Esophagus squamous epithelium (tissue), 5 donors: ENCODE data around the gene HK2. TPM values are rescaled to one million over a fixed set of nuclear protein-coding genes. Genes with fewer than 3 reads are reported as not detected.
A peak's percentile ranks its signal among the peaks of the same experiment; 100 is the strongest.
"Not testable (repeated sequence)": the region's sequence is repeated elsewhere in the genome, so short reads cannot be mapped to it uniquely, and the experiment has no call there.

Experiments
- DNase-seq: peaks from one replicate; lab custom pipeline; 2025; lab: John Stamatoyannopoulos, UW
- H3K27ac ChIP-seq, 4 donors: fragments of 200-600 bp; sonication (generic); one replicate each; pipeline ENCODE4 v1.5.1; 2016 to 2019; ENCODE audit warnings: mild to moderate bottlenecking in 1 of 4
- H3K27me3 ChIP-seq, 4 donors: fragments of 200-600 bp; sonication (generic); 1 replicate in 3 of 4; 2 replicates in 1 of 4; pipeline versions ENCODE4 v1.5.1 to v1.6.0; 2017 to 2021; ENCODE audit warnings: antibody characterized with exemption in 1 of 4
- H3K36me3 ChIP-seq, 3 donors: fragments of 200-600 bp; sonication (generic); one replicate each; pipeline ENCODE4 v1.5.1; 2016 to 2019
- H3K4me1 ChIP-seq, 3 donors: fragments of 200-600 bp; sonication (generic); one replicate each; pipeline ENCODE4 v1.5.1; 2017 to 2019
- H3K4me3 ChIP-seq, 4 donors: fragments of 200-600 bp; sonication (generic); 1 replicate in 3 of 4; 2 replicates in 1 of 4; pipeline ENCODE4 v1.5.1; 2016 to 2019; ENCODE audit warnings: mild to moderate bottlenecking in 2 of 4, moderate library complexity in 1 of 4
- H3K9me3 ChIP-seq, 3 donors: fragments of 200-600 bp; sonication (generic); one replicate each; pipeline ENCODE4 v1.5.1; 2016 to 2019
- POLR2A ChIP-seq, 4 donors: fragments of 450-650 bp; IDR thresholded peaks; one replicate each; pipeline ENCODE4 v1.6.1; 2017; ENCODE audit warnings: antibody characterized with exemption in 4 of 4, mild to moderate bottlenecking in 4 of 4, moderate library complexity in 3 of 4
- WGBS, 2 donors: methylation state at CpG; one replicate each; pipeline ENCODE4 v1.1.5; 2018; 5-methylcytosine and 5-hydroxymethylcytosine counted together
- intact Hi-C: fragments of 100-400 bp; cut with DNase I; formaldehyde crosslinking; loops from one replicate; pipeline ENCODE4 v1.15.0; 2022
- total RNA-seq, 4 donors: library from RNA; depleted of rRNA; stranded (reverse); fragments of >200 nt; gene quantifications; one replicate each; pipeline ENCODE4 v1.1.0, GENCODE V29; 2016
- TF ChIP-seq, protein P1 (sequence below), 6 experiments: fragments of 450-650 bp in 4 of 6; fragments of 200-600 bp in 2 of 6; sonication (generic) in 2 of 6; IDR thresholded peaks; one replicate each; pipeline ENCODE4 v1.5.1; 2016 to 2019; ENCODE audit warnings: antibody characterized with exemption in 6 of 6, mild to moderate bottlenecking in 4 of 6, moderate library complexity in 4 of 6
- donor health status: DM: yes; HTN: yes; CAD: no.

HK2 gene
- total RNA-seq, 4 donors from 2014 or later = 11.2 to 45.4 (median 25.1) TPM

DNA sequence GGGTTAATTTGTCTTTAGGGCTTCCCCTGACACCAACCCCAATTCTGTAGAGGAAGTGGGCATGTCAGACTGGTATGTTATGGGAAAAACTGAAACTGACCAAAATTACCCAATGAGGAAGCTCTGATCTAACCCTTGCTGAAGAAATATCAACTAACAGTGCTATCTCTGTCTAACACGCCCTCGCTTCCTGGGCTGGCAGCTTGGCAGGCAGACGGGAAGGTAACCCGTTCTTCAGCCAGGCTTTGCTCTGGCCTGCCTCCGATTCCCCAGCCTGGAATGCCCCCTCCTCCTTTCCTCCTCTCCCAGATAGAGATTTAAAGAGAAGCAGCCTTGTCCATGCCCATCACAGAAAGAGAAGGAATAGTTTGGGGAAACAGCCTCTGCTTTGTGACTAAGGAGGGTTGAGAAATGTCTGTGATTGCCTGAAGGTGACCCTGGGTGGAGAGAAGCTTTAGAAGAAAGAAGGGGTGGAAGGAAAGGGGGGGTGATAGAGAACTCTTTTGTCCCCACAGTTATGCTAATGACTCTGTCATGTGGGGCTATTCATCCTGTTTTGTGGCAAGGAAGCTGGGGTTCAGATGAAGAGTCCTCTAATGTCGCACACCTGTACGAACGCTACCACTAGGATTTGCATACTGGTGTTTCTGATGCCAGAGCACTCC, 15.4 kb downstream of the HK2 start:
- Histone ChIP-seq H3K4me1 (peaks cover 43 to 64% (median 51%) of the 10 kb centered on the region in 3 donors), H3K36me3 (peaks cover 0 to 8% (median 1%) of the 10 kb centered on the region in 3 donors), H3K27ac (peak overlapping the region; percentile 45 to 80 (median 60)), H3K27me3 (no peaks in the 10 kb centered on the region), H3K9me3 (no peaks in the 10 kb centered on the region), H3K4me3 (no peak overlapping the region)
- no peak for DNase-seq
- 31 to 39% methylated on average over 8 of the region's 8 CpGs for WGBS, 2 donors
- TF ChIP-seq POLR2A (IDR thresholded peaks at IDR 0.05) = no peak
- TF ChIP-seq, protein P1, sequence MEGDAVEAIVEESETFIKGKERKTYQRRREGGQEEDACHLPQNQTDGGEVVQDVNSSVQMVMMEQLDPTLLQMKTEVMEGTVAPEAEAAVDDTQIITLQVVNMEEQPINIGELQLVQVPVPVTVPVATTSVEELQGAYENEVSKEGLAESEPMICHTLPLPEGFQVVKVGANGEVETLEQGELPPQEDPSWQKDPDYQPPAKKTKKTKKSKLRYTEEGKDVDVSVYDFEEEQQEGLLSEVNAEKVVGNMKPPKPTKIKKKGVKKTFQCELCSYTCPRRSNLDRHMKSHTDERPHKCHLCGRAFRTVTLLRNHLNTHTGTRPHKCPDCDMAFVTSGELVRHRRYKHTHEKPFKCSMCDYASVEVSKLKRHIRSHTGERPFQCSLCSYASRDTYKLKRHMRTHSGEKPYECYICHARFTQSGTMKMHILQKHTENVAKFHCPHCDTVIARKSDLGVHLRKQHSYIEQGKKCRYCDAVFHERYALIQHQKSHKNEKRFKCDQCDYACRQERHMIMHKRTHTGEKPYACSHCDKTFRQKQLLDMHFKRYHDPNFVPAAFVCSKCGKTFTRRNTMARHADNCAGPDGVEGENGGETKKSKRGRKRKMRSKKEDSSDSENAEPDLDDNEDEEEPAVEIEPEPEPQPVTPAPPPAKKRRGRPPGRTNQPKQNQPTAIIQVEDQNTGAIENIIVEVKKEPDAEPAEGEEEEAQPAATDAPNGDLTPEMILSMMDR (IDR thresholded peaks at IDR 0.05) = no peak
- intact Hi-C loops = no loop called here

DNA sequence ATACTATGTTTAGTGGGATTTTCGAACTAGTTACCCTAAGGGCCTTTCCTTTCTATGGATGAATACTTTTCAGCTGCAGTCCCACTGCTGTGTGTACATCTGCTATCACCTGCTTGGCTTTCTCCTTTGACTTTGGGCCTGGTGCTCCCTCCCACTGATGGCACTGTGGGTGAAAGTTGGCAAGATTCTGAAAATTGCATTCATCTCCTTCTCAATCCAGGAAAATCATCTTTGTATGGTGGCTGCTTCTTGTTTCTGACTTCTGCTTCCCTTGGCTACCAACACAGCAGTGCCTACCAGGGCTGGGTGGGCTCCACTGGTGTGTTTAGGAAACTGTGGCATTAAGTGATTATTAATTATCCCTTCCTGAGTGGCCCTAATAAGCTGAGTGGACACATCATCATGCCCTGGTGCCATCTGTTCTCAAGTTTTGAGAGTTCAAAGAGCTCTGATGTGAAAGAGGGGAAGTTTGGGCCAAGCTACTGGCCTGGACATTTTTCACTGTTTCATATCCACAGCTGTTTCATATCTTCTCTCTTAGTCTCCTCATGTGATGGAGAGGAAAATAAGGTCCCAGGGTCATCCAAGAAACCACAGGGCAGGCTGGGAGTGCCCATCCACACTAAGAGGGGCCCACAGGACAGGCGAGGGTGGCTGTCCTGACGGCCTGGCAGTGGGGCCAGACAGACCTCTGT, 16.7 kb downstream of the HK2 start:
- intact Hi-C loops = no loop called here
- H3K36me3 ChIP-seq = peaks cover 0 to 21% (median 4%) of the 10 kb centered on the region in 3 donors
- no peaks in the 10 kb centered on the region for H3K27me3 ChIP-seq
- no peak for TF ChIP-seq POLR2A (IDR thresholded peaks at IDR 0.05)
- TF ChIP-seq, protein P1 (IDR thresholded peaks at IDR 0.05) = no peak
- peaks cover 32 to 56% (median 38%) of the 10 kb centered on the region in 3 donors for H3K4me1 ChIP-seq
- WGBS, 2 donors = 72 to 90% methylated on average over 1 of the region's 3 CpGs
- peak overlapping the region in 2 of 4 donors; percentile 13 to 39 for H3K27ac ChIP-seq
- no peaks in the 10 kb centered on the region for H3K9me3 ChIP-seq
- H3K4me3 ChIP-seq = no peak overlapping the region
- no peak for DNase-seq

DNA sequence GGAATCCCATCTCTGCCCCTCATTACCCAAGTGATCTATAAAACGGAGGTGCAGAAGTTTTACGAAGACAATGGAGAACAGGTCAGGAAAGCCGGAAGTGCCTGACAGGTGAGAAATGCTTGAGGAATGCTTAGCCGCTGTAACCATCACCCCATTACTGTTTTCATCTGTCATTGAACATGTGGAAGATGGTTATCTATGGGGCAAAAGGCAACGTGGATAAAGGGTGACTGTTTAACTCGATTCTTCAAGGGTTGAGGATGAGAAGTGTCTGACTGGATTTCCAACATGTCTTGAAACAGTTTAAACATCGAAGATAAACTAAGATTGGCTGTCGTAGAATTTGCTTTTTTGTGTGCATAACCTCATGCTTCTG, 17.3 kb downstream of the HK2 start:
- TF ChIP-seq, protein P1 (IDR thresholded peaks at IDR 0.05) = no peak
- TF ChIP-seq POLR2A (IDR thresholded peaks at IDR 0.05) = no peak
- Histone ChIP-seq H3K27ac (no peak overlapping the region), H3K27me3 (no peaks in the 10 kb centered on the region), H3K4me1 (peaks cover 26 to 53% (median 33%) of the 10 kb centered on the region in 3 donors), H3K9me3 (no peaks in the 10 kb centered on the region), H3K36me3 (peaks cover 0 to 26% (median 4%) of the 10 kb centered on the region in 3 donors), H3K4me3 (no peak overlapping the region)
- 81 to 87% methylated on average over 8 of the region's 8 CpGs for WGBS, 2 donors
- DNase-seq = no peak
- intact Hi-C loops = no loop called here

DNA sequence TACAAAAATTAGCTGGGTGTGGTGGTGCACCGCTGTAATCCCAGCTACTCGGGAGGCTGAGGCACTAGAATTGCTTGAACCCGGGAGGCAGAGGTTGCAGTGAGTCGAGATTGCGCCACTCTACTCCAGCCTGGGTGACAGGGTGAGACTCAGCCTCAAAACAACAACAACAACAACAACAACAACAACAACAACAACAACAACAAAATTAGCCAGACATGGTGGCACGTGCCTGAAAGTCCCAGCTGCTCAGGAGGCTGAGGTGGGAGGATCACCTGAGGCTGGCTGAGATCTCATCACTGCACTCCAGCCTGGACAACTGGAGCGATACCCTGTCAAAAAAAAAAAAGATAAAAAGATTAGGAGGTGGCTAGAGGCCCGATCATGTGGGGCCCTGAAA, 19.4 kb downstream of the HK2 start:
- H3K4me3 ChIP-seq, intact Hi-C loops, H3K9me3 ChIP-seq, H3K27me3 ChIP-seq, H3K27ac ChIP-seq, DNase-seq: not testable (repeated sequence)
- WGBS, 2 donors = 84 to 96% methylated on average over 8 of the region's 8 CpGs
- Histone ChIP-seq H3K4me1 (peaks cover 13 to 36% (median 16%) of the 10 kb centered on the region in 3 donors), H3K36me3 (peaks cover 0 to 34% (median 4%) of the 10 kb centered on the region in 3 donors)

DNA sequence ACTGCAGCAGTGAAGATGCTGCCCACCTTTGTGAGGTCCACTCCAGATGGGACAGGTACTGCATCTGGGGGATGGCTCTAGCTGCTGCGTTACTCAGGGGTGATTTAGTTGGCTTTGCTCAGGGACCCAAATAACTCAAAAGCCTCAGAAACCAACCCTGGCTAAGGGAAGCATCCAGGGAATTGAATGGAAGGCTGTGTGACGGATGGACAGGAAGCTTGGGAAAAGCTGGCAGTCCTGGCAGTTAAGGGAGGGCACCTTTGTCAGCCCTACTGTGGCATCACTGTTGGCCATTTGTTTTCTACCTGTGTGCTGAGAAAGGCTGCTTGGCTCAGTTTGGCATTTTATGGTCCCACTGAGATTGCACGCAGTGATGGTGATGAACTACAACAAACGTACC, 20.5 kb downstream of the HK2 start:
- TF ChIP-seq, protein P1 (IDR thresholded peaks at IDR 0.05) = no peak
- no peak for TF ChIP-seq POLR2A (IDR thresholded peaks at IDR 0.05)
- Histone ChIP-seq H3K4me1 (peaks cover 6 to 26% (median 14%) of the 10 kb centered on the region in 3 donors), H3K36me3 (peaks cover 0 to 34% (median 4%) of the 10 kb centered on the region in 3 donors), H3K27me3 (no peaks in the 10 kb centered on the region), H3K4me3 (no peak overlapping the region), H3K9me3 (no peaks in the 10 kb centered on the region), H3K27ac (no peak overlapping the region)
- no peak for DNase-seq
- 94 to 100% methylated on average over 1 to 3 of the region's 4 CpGs for WGBS, 2 donors
- intact Hi-C loops = no loop called here

DNA sequence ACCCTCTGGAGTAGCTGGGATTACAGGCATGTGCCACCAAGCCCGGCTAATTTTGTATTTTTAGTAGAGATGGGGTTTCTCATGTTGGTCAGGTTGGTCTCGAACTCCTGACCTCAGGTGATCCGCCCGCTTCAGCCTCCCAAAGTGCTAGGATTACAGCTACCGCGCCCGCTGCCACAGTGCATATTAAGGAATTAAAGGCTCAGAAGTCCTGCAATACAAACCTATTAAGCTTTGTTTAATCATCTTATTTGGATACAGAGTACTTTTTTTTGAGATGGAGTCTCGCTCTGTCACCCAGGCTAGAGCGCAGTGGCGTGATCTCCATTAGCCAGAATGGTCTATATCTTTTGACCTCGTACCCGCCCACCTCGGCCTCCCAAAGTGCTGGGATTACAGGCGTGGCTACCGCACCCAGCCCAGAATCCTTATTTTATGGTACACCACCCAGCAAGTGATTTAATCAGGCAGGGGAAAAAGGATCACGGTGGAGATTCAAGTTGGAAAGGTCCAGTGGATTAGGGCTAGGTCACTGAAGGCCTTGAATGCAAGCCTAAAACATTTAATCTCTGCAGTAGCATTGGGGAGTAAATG, 21.3 kb downstream of the HK2 start:
- DNase-seq, H3K27ac ChIP-seq, H3K27me3 ChIP-seq, H3K4me3 ChIP-seq, intact Hi-C loops, H3K9me3 ChIP-seq: not testable (repeated sequence)
- H3K36me3 ChIP-seq = peaks cover 0 to 34% (median 4%) of the 10 kb centered on the region in 3 donors
- peaks cover 0 to 18% (median 5%) of the 10 kb centered on the region in 3 donors for H3K4me1 ChIP-seq
- 89 to 91% methylated on average over 13 to 15 of the region's 16 CpGs for WGBS, 2 donors
